H1 (cell line): Measurements from ENCODE around the gene FCRL5.
"Not testable (repeated sequence)": the region's sequence is repeated elsewhere in the genome, so short reads cannot be mapped to it uniquely, and the experiment has no call there.

ENCODE experiments used
- SP2 ChIP-seq: IDR thresholded peaks from 2 replicates; pipeline ENCODE4 v1.6.1; 2012; ENCODE audit warnings: mild to moderate bottlenecking, low read length, inconsistent platforms
- SUZ12 ChIP-seq: fragments of 200-600 bp; sonication (generic); IDR thresholded peaks from 2 replicates; pipeline ENCODE4 v1.6.1; 2012; ENCODE audit warnings: mild to moderate bottlenecking, inconsistent platforms, low read length, moderate library complexity, mixed read lengths
- TCF12 ChIP-seq: IDR thresholded peaks from 2 replicates; pipeline ENCODE4 v1.6.1; 2011; ENCODE audit warnings: low read depth, mild to moderate bottlenecking, low read length
- TF ChIP-seq, protein P1 (sequence below), 3 experiments: IDR thresholded peaks; 1 replicate in 2 of 3; 2 replicates in 1 of 3; pipeline versions ENCODE4 v1.5.1 to v1.6.1; 2011; ENCODE audit warnings: low read length in 3 of 3, mild to moderate bottlenecking in 3 of 3, inconsistent platforms in 2 of 3, low read depth in 1 of 3, moderate library complexity in 1 of 3; ENCODE audit not compliant: insufficient read depth in 1 of 3; ENCODE audit errors: control extremely low read depth in 1 of 3

DNA sequence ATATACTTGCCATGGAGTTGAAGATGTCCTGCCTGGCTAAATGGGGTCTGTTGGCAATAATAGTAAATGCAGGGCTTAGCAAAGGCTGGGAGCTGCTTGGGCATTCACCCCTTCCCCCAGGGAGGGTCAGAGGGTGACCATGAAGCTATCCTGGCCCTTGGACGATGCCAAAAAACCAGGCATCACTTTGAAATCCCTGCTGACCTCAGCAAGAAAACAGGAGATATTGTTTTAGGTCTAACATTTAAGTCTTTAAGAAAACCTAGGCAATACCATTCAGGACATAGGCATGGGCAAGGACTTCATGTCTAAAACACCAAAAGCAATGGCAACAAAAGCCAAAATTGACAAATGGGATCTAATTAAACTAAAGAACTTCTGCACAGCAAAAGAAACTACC lies 4.2 kb downstream of the FCRL5 start:
- not testable (repeated sequence) for TF ChIP-seq SP2, TCF12, SUZ12
- TF ChIP-seq, protein P1, sequence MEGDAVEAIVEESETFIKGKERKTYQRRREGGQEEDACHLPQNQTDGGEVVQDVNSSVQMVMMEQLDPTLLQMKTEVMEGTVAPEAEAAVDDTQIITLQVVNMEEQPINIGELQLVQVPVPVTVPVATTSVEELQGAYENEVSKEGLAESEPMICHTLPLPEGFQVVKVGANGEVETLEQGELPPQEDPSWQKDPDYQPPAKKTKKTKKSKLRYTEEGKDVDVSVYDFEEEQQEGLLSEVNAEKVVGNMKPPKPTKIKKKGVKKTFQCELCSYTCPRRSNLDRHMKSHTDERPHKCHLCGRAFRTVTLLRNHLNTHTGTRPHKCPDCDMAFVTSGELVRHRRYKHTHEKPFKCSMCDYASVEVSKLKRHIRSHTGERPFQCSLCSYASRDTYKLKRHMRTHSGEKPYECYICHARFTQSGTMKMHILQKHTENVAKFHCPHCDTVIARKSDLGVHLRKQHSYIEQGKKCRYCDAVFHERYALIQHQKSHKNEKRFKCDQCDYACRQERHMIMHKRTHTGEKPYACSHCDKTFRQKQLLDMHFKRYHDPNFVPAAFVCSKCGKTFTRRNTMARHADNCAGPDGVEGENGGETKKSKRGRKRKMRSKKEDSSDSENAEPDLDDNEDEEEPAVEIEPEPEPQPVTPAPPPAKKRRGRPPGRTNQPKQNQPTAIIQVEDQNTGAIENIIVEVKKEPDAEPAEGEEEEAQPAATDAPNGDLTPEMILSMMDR (IDR thresholded peaks at IDR 0.05; ENCODE audit: control extremely low read depth in 1 of 3, insufficient read depth in 1 of 3, low read depth in 1 of 3, low read length in 3 of 3) = not testable (repeated sequence)
